H1 (cell line): ENCODE measurements around the gene WDR91. TPM values are rescaled to one million over a fixed set of nuclear protein-coding genes. Genes with fewer than 3 reads are reported as not detected.

Source experiments
- JUN ChIP-seq: IDR thresholded peaks from 2 replicates; pipeline ENCODE4 v1.6.1; 2011; ENCODE audit warnings: low read depth, mild to moderate bottlenecking, improper control_type of control experiment, low read length
- TBP ChIP-seq: IDR thresholded peaks from 2 replicates; pipeline ENCODE4 v1.6.1; 2011; ENCODE audit warnings: low read depth, low read length, improper control_type of control experiment
- polyA plus RNA-seq, 7 experiments: library from polyadenylated mRNA; depleted of rRNA in 3 of 7; stranded (reverse) in 5 of 7; unstranded in 2 of 7; fragments of >200 nt in 5 of 7; fragments of 200-250 nt in 2 of 7; gene quantifications; 1 replicate in 5 of 7; 2 replicates in 1 of 7; 4 replicates in 1 of 7; pipeline versions ENCODE4 v1.2.1 to v1.2.3, GENCODE V29; 2011 to 2013; ENCODE audit warnings: missing spikeins in 2 of 7, mixed read lengths in 2 of 7
- total RNA-seq: library from RNA; stranded (reverse); fragmentation: NEBNext Ultra II Directional; extraction: Animal tissue kit (Norgen Biotek cat#: 25700); gene quantifications from 2 replicates; pipeline ENCODE4 v1.2.1, GENCODE V29; 2021

The WDR91 gene
- total and polyA plus RNA-seq, 2 of the 8 experiments (the other 6 are each of a cell fraction or from before 2014, with no cell fraction given), result 8.2 to 14.7 TPM

- TF ChIP-seq TBP, result no peak
- TF ChIP-seq JUN, result no peak
- TF ChIP-seq, all 59 proteins: peak for 0
These were observed 27.0 kb downstream of the WDR91 start (continued) for GRCh38 chr7:135184254-135184841.
